LNCAP (cell line): ENCODE data around the gene TPI1.

Source experiments
- TF ChIP-seq, protein P1 (sequence below): fragments of 450-650 bp; IDR thresholded peaks from 2 replicates; pipeline ENCODE4 v1.5.1; 2017; ENCODE audit warnings: mild to moderate bottlenecking

Gene TPI1

GRCh38 chr12:6826734-6827436 lies 40.4 kb upstream of the TPI1 start:
- TF ChIP-seq, protein P1, sequence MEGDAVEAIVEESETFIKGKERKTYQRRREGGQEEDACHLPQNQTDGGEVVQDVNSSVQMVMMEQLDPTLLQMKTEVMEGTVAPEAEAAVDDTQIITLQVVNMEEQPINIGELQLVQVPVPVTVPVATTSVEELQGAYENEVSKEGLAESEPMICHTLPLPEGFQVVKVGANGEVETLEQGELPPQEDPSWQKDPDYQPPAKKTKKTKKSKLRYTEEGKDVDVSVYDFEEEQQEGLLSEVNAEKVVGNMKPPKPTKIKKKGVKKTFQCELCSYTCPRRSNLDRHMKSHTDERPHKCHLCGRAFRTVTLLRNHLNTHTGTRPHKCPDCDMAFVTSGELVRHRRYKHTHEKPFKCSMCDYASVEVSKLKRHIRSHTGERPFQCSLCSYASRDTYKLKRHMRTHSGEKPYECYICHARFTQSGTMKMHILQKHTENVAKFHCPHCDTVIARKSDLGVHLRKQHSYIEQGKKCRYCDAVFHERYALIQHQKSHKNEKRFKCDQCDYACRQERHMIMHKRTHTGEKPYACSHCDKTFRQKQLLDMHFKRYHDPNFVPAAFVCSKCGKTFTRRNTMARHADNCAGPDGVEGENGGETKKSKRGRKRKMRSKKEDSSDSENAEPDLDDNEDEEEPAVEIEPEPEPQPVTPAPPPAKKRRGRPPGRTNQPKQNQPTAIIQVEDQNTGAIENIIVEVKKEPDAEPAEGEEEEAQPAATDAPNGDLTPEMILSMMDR, result no peak

GRCh38 chr12:6827437-6827911 lies 39.9 kb upstream of the TPI1 start:
- TF ChIP-seq, protein P1, result no peak

GRCh38 chr12:6827982-6828780 lies 39.1 kb upstream of the TPI1 start, which contains the start of gene P3H3:
Gene P3H3, plus strand, starts transcription at chr12:6828407. Its CDS starts 34 bp downstream, at chr12:6828441.
- TF ChIP-seq, protein P1, result no peak

DNA sequence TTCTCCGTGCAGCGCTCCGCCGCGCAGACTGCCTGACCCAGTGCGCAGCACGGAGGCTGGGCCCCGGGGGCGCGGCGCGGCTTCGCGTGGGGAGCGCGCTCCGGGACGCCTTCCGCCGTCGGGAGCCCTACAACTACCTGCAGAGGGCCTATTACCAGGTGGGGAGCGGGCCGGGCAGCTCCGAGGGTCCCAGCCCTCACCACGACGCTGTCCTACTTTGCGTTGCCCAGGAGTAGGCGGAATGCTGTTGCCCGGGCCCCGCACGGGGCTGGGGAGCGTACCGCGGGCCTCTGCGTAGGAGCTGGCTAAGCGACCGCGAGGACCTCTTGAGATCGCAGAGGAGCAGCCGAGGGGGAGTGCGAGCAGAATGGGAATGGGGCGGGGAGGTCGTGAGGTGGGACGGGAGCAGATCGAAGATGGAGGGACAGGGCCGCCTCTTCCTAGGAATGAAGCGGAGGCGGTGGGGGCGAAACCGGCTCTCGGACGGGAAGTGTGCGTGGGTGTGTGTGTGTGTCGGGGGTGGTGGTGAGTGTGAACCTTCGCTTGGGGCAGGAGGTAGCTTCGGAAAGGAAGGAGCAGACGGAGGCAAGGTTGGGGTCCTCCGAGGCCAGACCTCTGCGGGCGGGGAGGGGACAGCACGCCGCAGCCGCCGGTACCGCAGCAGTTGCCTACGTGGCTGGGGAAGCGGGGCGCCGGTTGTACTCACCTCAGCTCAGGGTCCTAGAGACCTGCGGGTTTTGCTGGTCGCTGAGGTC lies 38.4 kb upstream of the TPI1 start:
- TF ChIP-seq, protein P1, result no peak

GRCh38 chr12:6829536-6830220 lies 37.7 kb upstream of the TPI1 start:
- TF ChIP-seq, protein P1, result no peak

DNA sequence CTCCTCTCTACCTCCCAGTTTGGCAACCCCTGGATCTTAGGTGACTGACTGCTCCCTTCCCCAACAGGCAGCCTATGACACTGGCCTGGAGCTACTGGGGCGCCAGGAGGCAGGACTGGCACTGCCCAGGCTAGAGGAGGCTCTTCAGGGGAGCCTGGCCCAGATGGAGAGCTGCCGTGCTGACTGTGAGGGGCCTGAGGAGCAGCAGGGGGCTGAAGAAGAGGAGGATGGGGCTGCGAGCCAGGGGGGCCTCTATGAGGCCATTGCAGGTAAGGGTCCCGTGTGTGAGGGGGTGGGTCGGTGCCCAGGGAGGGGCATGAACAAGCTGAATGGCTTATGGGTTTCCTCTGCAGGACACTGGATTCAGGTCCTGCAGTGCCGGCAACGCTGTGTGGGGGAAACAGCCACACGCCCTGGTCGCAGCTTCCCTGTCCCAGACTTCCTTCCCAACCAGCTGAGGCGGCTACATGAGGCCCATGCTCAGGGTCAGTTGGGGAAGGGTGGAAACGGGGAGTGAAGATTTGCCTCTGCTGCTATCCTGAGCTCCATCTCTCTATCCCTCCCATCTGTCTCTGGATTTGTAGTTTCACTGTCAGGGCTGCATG lies 36.9 kb upstream of the TPI1 start:
- TF ChIP-seq, protein P1, result no peak

DNA sequence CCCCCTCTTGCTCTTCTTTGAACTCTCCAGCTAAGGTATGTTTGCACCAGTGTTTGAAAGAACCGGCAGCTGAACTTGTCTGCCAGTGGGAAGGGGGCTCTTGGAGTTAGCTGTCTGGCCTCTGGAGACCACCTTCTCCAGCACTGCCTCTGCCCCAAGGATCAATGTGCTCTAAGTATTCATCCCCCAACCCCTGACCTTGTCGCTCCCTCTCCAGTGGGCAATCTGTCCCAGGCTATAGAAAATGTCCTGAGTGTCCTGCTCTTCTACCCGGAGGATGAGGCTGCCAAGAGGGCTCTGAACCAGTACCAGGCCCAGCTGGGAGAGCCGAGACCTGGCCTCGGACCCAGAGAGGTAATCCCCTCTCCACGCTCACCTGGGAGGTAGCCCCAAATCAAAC lies 36.3 kb upstream of the TPI1 start:
- TF ChIP-seq, protein P1, result no peak
